BJ (cell line): ENCODE measurements around the gene SIGLEC12. TPM values are rescaled to one million over a fixed set of nuclear protein-coding genes. Genes with fewer than 3 reads are reported as not detected.
A peak's percentile ranks its signal among the peaks of the same experiment; 100 is the strongest.

Experiments
- CTCF ChIA-PET: fragments of 350-600 bp; formaldehyde crosslinking; extraction: SDS; loops from one replicate; lab custom pipeline; 2021; ENCODE audit warnings: antibody characterized with exemption, inconsistent platforms; lab: Yijun Ruan, JAX
- POLR2A ChIA-PET: fragments of 300-600 bp; sonication (Branson Sonifier 250); formaldehyde crosslinking; extraction: SDS; loops from one replicate; lab custom pipeline; 2021; ENCODE audit warnings: antibody characterized with exemption; lab: Charles Lee
- DNase-seq: peaks from one replicate; pipeline ENCODE4 v3.0.0-alpha.2; 2011; ENCODE audit warnings: low read depth
- H3K27me3 ChIP-seq: 2 replicates; pipeline ENCODE4 v1.6.0; 2011; ENCODE audit warnings: low read length; ENCODE audit not compliant: control insufficient read depth, insufficient read depth
- H3K36me3 ChIP-seq: 2 replicates; pipeline ENCODE4 v1.5.1; 2011; ENCODE audit warnings: low read length; ENCODE audit not compliant: control insufficient read depth, insufficient read depth
- H3K4me3 ChIP-seq: 2 replicates; pipeline ENCODE4 v1.5.1; 2011; ENCODE audit warnings: low read depth, mild to moderate bottlenecking, control low read depth, low read length
- polyA plus RNA-seq: library from polyadenylated mRNA; depleted of rRNA; stranded (reverse); fragments of >200 nt; gene quantifications from 2 replicates; pipeline ENCODE4 v1.2.3, GENCODE V29; 2011
- TF ChIP-seq, protein P1 (sequence below): IDR thresholded peaks from 2 replicates; pipeline ENCODE4 v1.5.1; 2011; ENCODE audit warnings: low read depth, mild to moderate bottlenecking, control low read depth, inconsistent platforms, low read length, moderate library complexity; ENCODE audit not compliant: insufficient read depth

The SIGLEC12 gene
- polyA plus RNA-seq, 1 experiment = not detected

DNA sequence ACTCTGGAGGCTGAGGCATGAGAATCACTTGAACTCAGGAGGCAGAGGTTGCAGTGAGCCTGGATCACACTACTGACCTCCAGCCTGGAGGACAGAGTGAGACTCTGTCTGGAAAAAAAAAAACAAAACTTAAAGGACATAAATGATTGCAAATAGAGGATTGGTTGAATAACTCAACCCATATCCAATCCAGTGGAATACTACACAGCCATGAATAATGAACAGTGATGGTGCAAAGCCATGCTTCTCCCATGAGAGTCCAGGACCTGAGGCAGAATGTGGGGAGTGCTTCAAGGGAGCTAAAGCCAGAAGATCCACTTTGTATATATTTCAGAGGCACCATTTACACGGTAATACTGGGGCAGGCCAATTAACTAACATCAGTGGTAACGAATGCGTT, 25.4 kb downstream of the SIGLEC12 start:
- CTCF ChIA-PET = interaction anchor here (1.3 kb wide), 1 partner anchor 302 kb away, joined by 3 read pairs; no protein-coding TSS in a partner anchor

DNA sequence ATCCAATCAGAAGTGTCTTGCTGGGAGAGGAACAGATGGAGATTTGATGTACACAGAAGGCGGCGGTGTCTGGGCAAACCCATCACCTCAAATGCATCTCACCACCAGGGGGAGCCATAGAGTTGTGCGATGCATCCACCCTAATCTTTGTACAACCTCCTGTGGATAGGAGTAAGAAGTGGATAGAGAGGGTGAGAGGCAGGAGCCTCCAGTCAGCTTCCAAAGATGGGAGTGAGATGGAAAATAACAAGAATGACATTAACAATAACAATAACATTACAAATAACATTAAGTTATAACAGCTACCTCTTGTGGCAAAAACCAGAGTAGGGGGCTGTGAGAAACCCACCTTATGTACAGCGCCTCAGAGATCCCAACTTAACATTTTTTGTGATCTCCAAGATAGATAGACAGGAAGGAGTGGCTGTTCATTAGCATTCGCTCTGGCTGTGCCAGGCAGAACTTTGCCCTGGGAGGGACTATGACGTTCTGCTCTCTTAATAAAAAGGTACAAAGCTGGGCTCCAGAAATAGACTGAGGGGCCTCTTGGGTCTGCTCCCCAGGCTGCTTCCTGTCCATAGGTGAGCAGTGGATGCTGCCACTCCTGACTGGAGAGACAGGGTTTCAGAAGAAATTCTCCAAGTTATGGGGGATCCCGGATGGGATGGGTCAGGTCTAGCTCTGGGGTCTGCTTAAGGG, 28.4 kb downstream of the SIGLEC12 start:
- POLR2A ChIA-PET = no interaction called here

More for the DNA sequence above, 25.4 kb downstream of the SIGLEC12 start:
- TF ChIP-seq, protein P1, sequence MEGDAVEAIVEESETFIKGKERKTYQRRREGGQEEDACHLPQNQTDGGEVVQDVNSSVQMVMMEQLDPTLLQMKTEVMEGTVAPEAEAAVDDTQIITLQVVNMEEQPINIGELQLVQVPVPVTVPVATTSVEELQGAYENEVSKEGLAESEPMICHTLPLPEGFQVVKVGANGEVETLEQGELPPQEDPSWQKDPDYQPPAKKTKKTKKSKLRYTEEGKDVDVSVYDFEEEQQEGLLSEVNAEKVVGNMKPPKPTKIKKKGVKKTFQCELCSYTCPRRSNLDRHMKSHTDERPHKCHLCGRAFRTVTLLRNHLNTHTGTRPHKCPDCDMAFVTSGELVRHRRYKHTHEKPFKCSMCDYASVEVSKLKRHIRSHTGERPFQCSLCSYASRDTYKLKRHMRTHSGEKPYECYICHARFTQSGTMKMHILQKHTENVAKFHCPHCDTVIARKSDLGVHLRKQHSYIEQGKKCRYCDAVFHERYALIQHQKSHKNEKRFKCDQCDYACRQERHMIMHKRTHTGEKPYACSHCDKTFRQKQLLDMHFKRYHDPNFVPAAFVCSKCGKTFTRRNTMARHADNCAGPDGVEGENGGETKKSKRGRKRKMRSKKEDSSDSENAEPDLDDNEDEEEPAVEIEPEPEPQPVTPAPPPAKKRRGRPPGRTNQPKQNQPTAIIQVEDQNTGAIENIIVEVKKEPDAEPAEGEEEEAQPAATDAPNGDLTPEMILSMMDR = no peak
- POLR2A ChIA-PET = no interaction called here
- H3K36me3 ChIP-seq = no peaks in the 10 kb centered on the region
- H3K4me3 ChIP-seq = no peak overlapping the region
- no peak for DNase-seq
- H3K27me3 ChIP-seq = no peaks in the 10 kb centered on the region

DNA sequence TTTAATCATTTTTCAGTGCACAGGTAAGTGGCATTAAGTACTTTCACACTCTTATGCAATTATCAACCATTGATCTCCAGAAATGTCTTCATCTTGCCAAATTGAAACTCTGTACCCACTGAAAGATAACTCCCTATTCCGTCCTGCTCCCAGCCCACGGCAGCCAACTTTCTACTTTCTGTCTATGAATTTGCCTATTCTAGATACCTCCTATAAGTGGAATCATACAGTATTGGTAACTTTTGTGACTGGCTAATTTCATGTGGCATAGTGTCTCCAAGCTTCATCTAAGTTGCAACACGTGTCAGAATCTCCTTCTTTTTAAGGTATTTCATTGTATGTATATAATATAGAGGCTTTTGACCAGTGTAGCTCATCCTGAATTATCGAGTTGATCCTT, 29.0 kb downstream of the SIGLEC12 start:
- no peaks in the 10 kb centered on the region for H3K27me3 ChIP-seq
- TF ChIP-seq, protein P1 = no peak
- ChIA-PET CTCF (interaction anchor here (0.6 to 3.7 kb wide), 23 partner anchors 9 to 305 kb away, joined by 3 to 55 read pairs (median 3); no protein-coding TSS in a partner anchor), POLR2A (no interaction called here)
- no peak overlapping the region for H3K4me3 ChIP-seq
- no peaks in the 10 kb centered on the region for H3K36me3 ChIP-seq
- DNase-seq = no peak

More for the DNA sequence above, 28.4 kb downstream of the SIGLEC12 start:
- no peaks in the 10 kb centered on the region for H3K27me3 ChIP-seq
- DNase-seq = no peak
- TF ChIP-seq, protein P1 = peak; percentile 87
- H3K4me3 ChIP-seq = no peak overlapping the region
- H3K36me3 ChIP-seq = no peaks in the 10 kb centered on the region
- CTCF ChIA-PET = interaction anchor here (0.6 to 3.7 kb wide), 27 partner anchors 9 to 304 kb away, joined by 3 to 55 read pairs (median 3); no protein-coding TSS in a partner anchor

DNA sequence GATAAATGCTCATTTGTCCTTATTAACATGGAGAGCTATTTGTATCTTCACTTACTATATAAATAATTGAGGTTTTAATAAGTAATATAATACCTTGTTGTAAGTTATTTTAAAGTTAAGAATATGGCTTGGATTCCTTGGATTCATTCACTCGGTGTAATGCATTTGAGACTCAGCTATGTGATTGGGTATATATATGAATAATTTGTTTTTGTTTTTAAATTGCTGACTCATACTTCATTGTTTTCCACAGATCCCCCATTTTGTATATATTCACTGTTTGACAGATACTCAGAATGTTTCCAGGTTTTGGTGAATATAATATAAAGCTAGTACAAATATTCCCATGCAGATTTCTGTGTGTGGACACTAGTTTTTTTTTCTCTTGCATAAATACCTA, 30.1 kb downstream of the SIGLEC12 start:
- TF ChIP-seq, protein P1 = no peak
- ChIA-PET POLR2A (no interaction called here), CTCF (interaction anchor here (0.6 to 3.7 kb wide), 10 partner anchors 9 to 309 kb away, joined by 3 to 55 read pairs (median 4); no protein-coding TSS in a partner anchor)
- no peak overlapping the region for H3K4me3 ChIP-seq
- no peaks in the 10 kb centered on the region for H3K27me3 ChIP-seq
- DNase-seq = no peak
- no peaks in the 10 kb centered on the region for H3K36me3 ChIP-seq

DNA sequence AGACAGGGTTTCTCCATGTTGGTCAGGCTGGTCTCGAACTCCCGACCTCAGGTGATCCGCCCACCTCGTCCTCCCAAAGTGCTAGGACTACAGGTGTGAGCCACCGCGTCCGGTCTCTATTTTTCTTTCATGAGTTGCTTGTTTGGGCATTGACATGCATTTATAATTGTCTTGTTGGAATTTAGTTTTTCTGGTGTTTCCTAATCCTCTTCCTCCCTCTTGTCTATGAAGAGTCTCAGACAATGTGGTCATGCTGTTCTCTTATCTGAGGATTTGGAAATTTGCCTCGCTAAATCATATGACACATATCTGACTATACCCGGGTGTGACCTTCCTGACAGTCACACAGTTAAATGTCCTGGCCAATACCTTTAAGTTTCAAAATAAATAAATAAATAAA, 30.6 kb downstream of the SIGLEC12 start:
- Histone ChIP-seq H3K36me3 (no peaks in the 10 kb centered on the region), H3K27me3 (no peaks in the 10 kb centered on the region), H3K4me3 (no peak overlapping the region)
- CTCF ChIA-PET = interaction anchor here (0.8 to 3.7 kb wide), 7 partner anchors 8 to 310 kb away, joined by 3 to 55 read pairs (median 4); no protein-coding TSS in a partner anchor
- POLR2A ChIA-PET = no interaction called here
- no peak for DNase-seq
- TF ChIP-seq, protein P1 = no peak
